Progenitor cell of endocrine pancreas (in vitro differentiated cells): ENCODE data around the gene TAF3. TPM values are rescaled to one million over a fixed set of nuclear protein-coding genes. Genes with fewer than 3 reads are reported as not detected.

Source experiments
- DNase-seq: peaks from one replicate; pipeline ENCODE4 v3.0.0; 2021; ENCODE audit warnings: low spot score; ENCODE audit not compliant: unreplicated experiment
- H3K27ac Mint-ChIP-seq: 2 replicates; pipeline ENCODE4 v1.8.0; 2021; ENCODE audit warnings: mild to moderate bottlenecking, moderate library complexity, mixed read lengths
- H3K27me3 Mint-ChIP-seq: 2 replicates; pipeline ENCODE4 v1.8.0; 2021; ENCODE audit warnings: mixed read lengths
- H3K36me3 Mint-ChIP-seq: 2 replicates; pipeline ENCODE4 v1.8.0; 2022; ENCODE audit warnings: mixed read lengths; ENCODE audit not compliant: insufficient read depth
- H3K4me1 Mint-ChIP-seq: 2 replicates; pipeline ENCODE4 v1.8.0; 2021; ENCODE audit warnings: low read depth, mixed read lengths
- H3K4me3 Mint-ChIP-seq: 2 replicates; pipeline ENCODE4 v1.8.0; 2021; ENCODE audit warnings: low read depth, mild to moderate bottlenecking, moderate library complexity, mixed read lengths
- H3K9me3 Mint-ChIP-seq: 2 replicates; pipeline ENCODE4 v1.8.0; 2021; ENCODE audit warnings: low read depth, mixed read lengths
- CTCF ChIP-seq: fragments of 200-600 bp; sonication (generic); IDR thresholded peaks from one replicate; pipeline ENCODE4 v1.5.0; 2021; ENCODE audit warnings: antibody characterized with exemption, mild to moderate bottlenecking; ENCODE audit not compliant: unreplicated experiment
- total RNA-seq: library from RNA; stranded (reverse); gene quantifications from 2 replicates; pipeline ENCODE4 v1.2.1, GENCODE V29; 2021

Gene TAF3
- total RNA-seq, 1 donor from 2014 or later = 9.4 TPM

- Mint-ChIP-seq H3K4me3 (no peak overlapping the region), H3K4me1 (peaks cover 25% of the 10 kb centered on the region), H3K9me3 (no peaks in the 10 kb centered on the region), H3K36me3 (no peaks in the 10 kb centered on the region), H3K27me3 (peaks cover 17% of the 10 kb centered on the region), H3K27ac (no peak overlapping the region)
- no peak for DNase-seq
- no peak for TF ChIP-seq CTCF
Measured at GRCh38 chr10:7908541-7909210, 90.4 kb downstream of the TAF3 start.

- Mint-ChIP-seq H3K4me1 (peaks cover 4% of the 10 kb centered on the region), H3K27me3 (no peaks in the 10 kb centered on the region), H3K27ac (no peak overlapping the region), H3K9me3 (no peaks in the 10 kb centered on the region), H3K36me3 (no peaks in the 10 kb centered on the region), H3K4me3 (no peak overlapping the region)
- no peak for TF ChIP-seq CTCF
- DNase-seq = no peak
Measured at GRCh38 chr10:7913126-7913872, 95.0 kb downstream of the TAF3 start.

DNA sequence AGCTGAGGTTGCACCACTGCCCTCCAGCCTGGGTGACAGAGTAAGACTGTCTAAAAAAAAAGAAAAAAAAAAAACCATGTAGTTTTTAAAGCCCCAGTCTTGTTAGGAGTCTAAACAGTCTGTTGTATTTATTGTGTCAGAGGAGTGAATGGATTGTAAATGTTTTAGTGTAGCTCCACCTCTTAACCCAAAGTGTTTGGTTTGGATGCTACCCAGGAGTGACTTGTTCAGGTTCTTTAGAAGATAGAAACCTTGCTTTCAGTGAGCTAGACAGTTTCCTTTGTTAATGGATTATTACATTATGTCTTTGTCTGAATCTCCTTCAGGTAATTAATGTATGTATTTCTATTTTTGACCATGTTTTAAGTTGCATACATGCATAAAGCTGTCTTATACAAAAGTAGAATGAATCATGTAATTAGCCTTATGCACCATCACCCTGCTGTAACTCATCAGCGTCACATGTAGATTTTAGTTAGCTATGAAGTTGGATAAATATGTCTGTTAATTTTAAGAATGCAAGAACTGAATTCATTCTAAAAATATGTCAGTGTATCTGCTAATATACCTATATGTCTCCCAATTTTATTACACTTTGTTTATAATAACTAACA lies 97.7 kb downstream of the TAF3 start:
- DNase-seq = no peak
- H3K9me3 Mint-ChIP-seq = no peaks in the 10 kb centered on the region
- no peak for TF ChIP-seq CTCF
- H3K4me3 Mint-ChIP-seq = no peak overlapping the region
- no peak overlapping the region for H3K27ac Mint-ChIP-seq
- no peaks in the 10 kb centered on the region for H3K36me3 Mint-ChIP-seq
- no peaks in the 10 kb centered on the region for H3K27me3 Mint-ChIP-seq
- H3K4me1 Mint-ChIP-seq = no peaks in the 10 kb centered on the region

GRCh38 chr10:7917736-7918135 lies 99.4 kb downstream of the TAF3 start:
- TF ChIP-seq CTCF = no peak
- DNase-seq = no peak
- Mint-ChIP-seq H3K27me3 (no peaks in the 10 kb centered on the region), H3K4me3 (no peak overlapping the region), H3K27ac (no peak overlapping the region), H3K4me1 (peaks cover 6% of the 10 kb centered on the region), H3K36me3 (no peaks in the 10 kb centered on the region), H3K9me3 (no peaks in the 10 kb centered on the region)

GRCh38 chr10:7922707-7923106 lies 104.4 kb downstream of the TAF3 start:
- no peak overlapping the region for H3K4me3 Mint-ChIP-seq
- no peak overlapping the region for H3K27ac Mint-ChIP-seq
- peaks cover 6% of the 10 kb centered on the region for H3K4me1 Mint-ChIP-seq
- no peaks in the 10 kb centered on the region for H3K36me3 Mint-ChIP-seq
- H3K9me3 Mint-ChIP-seq = no peaks in the 10 kb centered on the region
- no peaks in the 10 kb centered on the region for H3K27me3 Mint-ChIP-seq
- no peak for TF ChIP-seq CTCF
- no peak for DNase-seq
